HepG2 (cell line): ENCODE data around the gene SUSD3. TPM values are rescaled to one million over a fixed set of nuclear protein-coding genes. Genes with fewer than 3 reads are reported as not detected.

Experiments
- ATAC-seq: fragments of 200-7000 bp; cut with Tn5 transposase; 3 replicates; pipeline ENCODE4 v1.9.1; 2020; ENCODE audit warnings: mild to moderate bottlenecking, moderate library complexity
- BruUV-seq: library from RNA; stranded (reverse); fragments of 400-500 nt; replicated peaks from 2 replicates; lab custom pipeline; 2021; lab: Mats Ljungman, UMichigan
- CTCF ChIA-PET: fragments of 300-600 bp; formaldehyde crosslinking; extraction: SDS; loops from one replicate; lab custom pipeline; 2021; ENCODE audit warnings: low total read pairs, inconsistent platforms, low intra/inter-chr PET ratio; lab: Yijun Ruan, JAX
- POLR2A ChIA-PET: fragments of 350-600 bp; sonication (Branson Sonifier 250); formaldehyde crosslinking; loops from one replicate; lab custom pipeline; 2020; ENCODE audit warnings: antibody characterized with exemption, inconsistent platforms; lab: Yijun Ruan, JAX
- DNase-seq: peaks from one replicate; pipeline ENCODE4 v3.0.0-alpha.2; 2015; ENCODE audit warnings: low spot score
- FAIRE-seq: peaks from 3 replicates; lab custom pipeline; 2011; peaks lifted over from hg19 to GRCh38; lab: Jason Lieb, UNC
- H2AFZ ChIP-seq: one replicate; pipeline ENCODE4 v1.6.1; 2011; ENCODE audit warnings: low read length, inconsistent platforms
- H3K27ac ChIP-seq: fragments of 300-600 bp; 3 replicates; pipeline ENCODE4 v1.8.0; 2011; ENCODE audit warnings: mixed run types, mild to moderate bottlenecking, mixed read lengths, low read length, inconsistent platforms; ENCODE audit not compliant: insufficient read depth; ENCODE audit errors: extremely low read length
- H3K27me3 ChIP-seq, 2 experiments: fragments of 200-600 bp in 1 of 2; 2 replicates in 1 of 2; 3 replicates in 1 of 2; pipeline versions ENCODE4 v1.6.0 to v1.8.0; 2011; ENCODE audit warnings: low read length in 2 of 2, mild to moderate bottlenecking in 2 of 2, moderate library complexity in 2 of 2, inconsistent platforms in 1 of 2; ENCODE audit not compliant: insufficient read depth in 2 of 2, control insufficient read depth in 1 of 2
- H3K36me3 ChIP-seq, 2 experiments: fragments of 200-600 bp in 1 of 2; replicated peaks in 1 of 2; 2 replicates in 1 of 2; 3 replicates in 1 of 2; pipeline versions ENCODE4 v1.5.1 to v1.8.0; 2011; ENCODE audit warnings: low read length in 2 of 2, inconsistent platforms in 1 of 2; ENCODE audit not compliant: insufficient read depth in 2 of 2, control insufficient read depth in 1 of 2
- H3K4me1 ChIP-seq: 2 replicates; pipeline ENCODE4 v1.5.1; 2012; ENCODE audit warnings: low read length, inconsistent platforms; ENCODE audit not compliant: insufficient read depth
- H3K4me2 ChIP-seq: 2 replicates; pipeline ENCODE4 v1.6.0; 2011; ENCODE audit warnings: low read depth, low read length, inconsistent platforms
- H3K4me3 ChIP-seq, 3 experiments: fragments of 200-600 bp in 1 of 3; sonication (generic), shearing (Covaris generic) in 1 of 3; replicated peaks in 1 of 3; 2 replicates each; pipeline ENCODE4 v1.5.1; 2011 to 2016; ENCODE audit warnings: low read length in 3 of 3, inconsistent platforms in 2 of 3, low read depth in 2 of 3, mild to moderate bottlenecking in 2 of 3, control low read depth in 1 of 3, mixed read lengths in 1 of 3; ENCODE audit not compliant: insufficient read depth in 1 of 3
- H3K79me2 ChIP-seq: one replicate; pipeline ENCODE4 v1.6.1; 2011; ENCODE audit warnings: low read length, inconsistent platforms; ENCODE audit not compliant: insufficient read depth
- H3K9ac ChIP-seq: 2 replicates; pipeline ENCODE4 v1.6.0; 2011; ENCODE audit warnings: mild to moderate bottlenecking, low read depth, low read length, inconsistent platforms; ENCODE audit not compliant: insufficient read depth
- H3K9me3 ChIP-seq: 2 replicates; pipeline ENCODE4 v1.5.1; 2012; ENCODE audit warnings: mild to moderate bottlenecking, low read length
- H4K20me1 ChIP-seq: 2 replicates; pipeline ENCODE4 v1.6.0; 2011; ENCODE audit warnings: inconsistent platforms, mild to moderate bottlenecking, low read length, moderate library complexity; ENCODE audit not compliant: insufficient read depth
- ELF3 ChIP-seq: IDR thresholded peaks from 2 replicates; pipeline ENCODE4 v1.6.1; 2016; ENCODE audit warnings: missing genetic modification reagents, missing compliant biosample characterization
- GMEB1 ChIP-seq: sonication (generic); formaldehyde crosslinking; IDR thresholded peaks from 2 replicates; pipeline ENCODE4 v1.5.1; 2020; ENCODE audit warnings: missing genetic modification reagents, mild to moderate bottlenecking, borderline replicate concordance
- IRX3 ChIP-seq: sonication (generic); formaldehyde crosslinking; IDR thresholded peaks from 2 replicates; pipeline ENCODE4 v1.8.1; 2023; ENCODE audit warnings: mild to moderate bottlenecking, low read depth, missing genetic modification reagents, borderline replicate concordance
- KAT8 ChIP-seq: IDR thresholded peaks from 2 replicates; pipeline ENCODE4 v1.6.1; 2016; ENCODE audit warnings: missing genetic modification reagents, missing compliant biosample characterization
- KDM6A ChIP-seq: IDR thresholded peaks from 2 replicates; pipeline ENCODE4 v1.6.1; 2016; ENCODE audit warnings: low read depth
- SMARCC2 ChIP-seq: fragments of 450-650 bp; IDR thresholded peaks from 2 replicates; pipeline ENCODE4 v1.6.1; 2017; ENCODE audit warnings: antibody characterized with exemption, mild to moderate bottlenecking
- SMYD3 ChIP-seq: sonication (generic); formaldehyde crosslinking; IDR thresholded peaks from 2 replicates; pipeline ENCODE4 v1.8.1; 2023; ENCODE audit warnings: mild to moderate bottlenecking, missing genetic modification reagents
- TGIF2 ChIP-seq: IDR thresholded peaks from 2 replicates; pipeline ENCODE4 v1.6.1; 2016; ENCODE audit warnings: control low read depth, missing compliant biosample characterization
- ZNF580 ChIP-seq: IDR thresholded peaks from 2 replicates; pipeline ENCODE4 v1.6.1; 2016; ENCODE audit warnings: low read depth, borderline replicate concordance
- WGBS: methylation state at CpG from one replicate; pipeline ENCODE4 v1.1.6; 2017; ENCODE audit warnings: low lambda C conversion rate; 5-methylcytosine and 5-hydroxymethylcytosine counted together
- in situ Hi-C: cut with HindIII; loops from 2 replicates; pipeline ENCODE4 v1.10.0; 2017; ENCODE audit warnings: low pct_unique_long_range_greater_than_20kb; ENCODE audit not compliant: extremely low pct_ligation_motif_present
- intact Hi-C: fragments of 100-400 bp; cut with micrococcal nuclease; formaldehyde crosslinking; loops from one replicate; pipeline ENCODE4 v1.10.0; 2022; ENCODE audit not compliant: unreplicated experiment
- polyA plus RNA-seq, 8 experiments: library from polyadenylated mRNA; depleted of rRNA in 3 of 8; stranded (reverse) in 7 of 8; unstranded in 1 of 8; fragments of >200 nt; fragmentation: Illumina TruSeq in 4 of 8; extraction: Trizol in 4 of 8; gene quantifications; 2 replicates each; pipeline versions ENCODE4 v1.2.1 to v1.2.3, GENCODE V29; 2011 to 2016; ENCODE audit warnings: low read depth in 4 of 8, missing spikeins in 1 of 8, mixed read lengths in 1 of 8; ENCODE audit not compliant: insufficient read depth in 1 of 8
- total RNA-seq, 5 experiments: library from RNA; depleted of rRNA; stranded (reverse); fragments of >200 nt; fragmentation: Illumina TruSeq; extraction: Trizol; gene quantifications; 2 replicates each; pipeline ENCODE4 v1.2.3, GENCODE V29; 2016; ENCODE audit warnings: low read depth in 1 of 5

The SUSD3 gene
- total and polyA plus RNA-seq, 2 of the 13 experiments (the other 11 are each of a cell fraction or from before 2014, with no cell fraction given) = 7.0 to 9.1 TPM

- TF ChIP-seq TGIF2 (CRISPR knock-in tag) (no peak), GMEB1 (CRISPR knock-in tag) (no peak), SMYD3 (CRISPR knock-in tag) (no peak), ZNF580 (CRISPR knock-in tag) (no peak), SMARCC2 (no peak), KAT8 (CRISPR knock-in tag) (no peak), KDM6A (CRISPR knock-in tag) (no peak)
These were observed 21.0 kb upstream of the SUSD3 start (continued) for GRCh38 chr9:93037476-93037971.

- POLR2A ChIA-PET = no interaction called here
These were observed 19.6 kb upstream of the SUSD3 start for GRCh38 chr9:93038918-93039317.

More at GRCh38 chr9:93038918-93039317, 19.6 kb upstream of the SUSD3 start:
- CTCF ChIA-PET = no interaction called here
- DNase-seq (no peak), ATAC-seq (no peak), FAIRE-seq (no peak)
- Histone ChIP-seq H3K27me3 (peaks cover 0 to 2% of the 10 kb centered on the region in 2 experiments; a peak in 1 of 5 replicates), H3K27ac (no peak overlapping the region), H3K4me3 (no peak overlapping the region), H3K4me1 (no peaks in the 10 kb centered on the region), H3K9me3 (no peaks in the 10 kb centered on the region), H3K36me3 (no peaks in the 10 kb centered on the region), H4K20me1 (no peaks in the 10 kb centered on the region)
- intact Hi-C loops = no loop called here
- TF ChIP-seq IRX3 = no peak
- TF ChIP-seq ELF3 = no peak
- TF ChIP-seq, all 625 proteins: peak for 0
- in situ Hi-C loops = no loop called here
- Histone ChIP-seq H3K4me2 (no peak overlapping the region), H3K79me2 (no peaks in the 10 kb centered on the region), H3K9ac (no peak overlapping the region), H2AFZ (no peak overlapping the region)
- BruUV-seq = no TSS peak
- 23% methylated on average over 4 of the region's 6 CpGs for WGBS
